HG03045 (cell line): ENCODE measurements around the gene FRMD8.
"Not testable (repeated sequence)": the region's sequence is repeated elsewhere in the genome, so short reads cannot be mapped to it uniquely, and the experiment has no call there.

Experiments
- ATAC-seq: cut with Tn5 transposase; IDR thresholded peaks from one replicate; pipeline ENCODE4 v1.9.1; 2021; ENCODE audit warnings: mild to moderate bottlenecking, moderate library complexity; ENCODE audit not compliant: unreplicated experiment

The FRMD8 gene

GRCh38 chr11:65412271-65413076 is 26.0 kb downstream of the FRMD8 start:
- ATAC-seq, result no peak

- not testable (repeated sequence) for ATAC-seq
These were observed 26.7 kb downstream of the FRMD8 start for GRCh38 chr11:65413077-65413664.

- ATAC-seq, result no peak
These were observed 28.5 kb downstream of the FRMD8 start for GRCh38 chr11:65414776-65415498.

GRCh38 chr11:65415499-65416340 is 29.3 kb downstream of the FRMD8 start:
- ATAC-seq, result no peak

GRCh38 chr11:65416341-65416824 is 29.9 kb downstream of the FRMD8 start:
- no peak for ATAC-seq

- no peak for ATAC-seq
These were observed 30.6 kb downstream of the FRMD8 start for GRCh38 chr11:65416841-65417701.

GRCh38 chr11:65417702-65418430 is 31.4 kb downstream of the FRMD8 start:
- no peak for ATAC-seq

- ATAC-seq, result peak; percentile 0
These were observed 31.9 kb downstream of the FRMD8 start for GRCh38 chr11:65418431-65418680.

- ATAC-seq, result peak; percentile 30
These were observed 32.4 kb downstream of the FRMD8 start for GRCh38 chr11:65418681-65419459.

GRCh38 chr11:65419460-65419771 is 33.0 kb downstream of the FRMD8 start:
- no peak for ATAC-seq

- ATAC-seq, result no peak
These were observed 33.5 kb downstream of the FRMD8 start for GRCh38 chr11:65419772-65420481.

- no peak for ATAC-seq
These were observed 34.1 kb downstream of the FRMD8 start for GRCh38 chr11:65420506-65420905.

- ATAC-seq, result no peak
These were observed 34.7 kb downstream of the FRMD8 start for GRCh38 chr11:65420979-65421793.

GRCh38 chr11:65421794-65422632 is 35.6 kb downstream of the FRMD8 start:
- ATAC-seq, result peak; percentile 26

- ATAC-seq, result peak; percentile 20
These were observed 36.4 kb downstream of the FRMD8 start, which contains the start of gene NEAT1 for GRCh38 chr11:65422633-65423515. TSS of gene NEAT1 (plus strand) at chr11:65422798.
